Glutamatergic neuron (in vitro differentiated cells): Measurements from ENCODE around the gene PLCE1. TPM values are rescaled to one million over a fixed set of nuclear protein-coding genes. Genes with fewer than 3 reads are reported as not detected.

Experiments used
- DNase-seq: peaks from one replicate; pipeline ENCODE4 v3.0.0; 2022
- H3K27ac Mint-ChIP-seq: one replicate; pipeline ENCODE4 v1.8.0; 2020; ENCODE audit warnings: mild to moderate bottlenecking, mixed read lengths, inconsistent platforms; ENCODE audit not compliant: unreplicated experiment
- H3K27me3 Mint-ChIP-seq: one replicate; pipeline ENCODE4 v1.8.0; 2020; ENCODE audit warnings: mild to moderate bottlenecking, moderate library complexity, mixed read lengths, inconsistent platforms; ENCODE audit not compliant: unreplicated experiment
- H3K36me3 Mint-ChIP-seq: one replicate; pipeline ENCODE4 v1.8.0; 2020; ENCODE audit warnings: mild to moderate bottlenecking, mixed read lengths, inconsistent platforms; ENCODE audit not compliant: unreplicated experiment
- H3K4me1 Mint-ChIP-seq: one replicate; pipeline ENCODE4 v1.8.0; 2020; ENCODE audit warnings: mild to moderate bottlenecking, low read depth, mixed read lengths, inconsistent platforms; ENCODE audit not compliant: unreplicated experiment
- H3K4me3 Mint-ChIP-seq: one replicate; pipeline ENCODE4 v1.8.0; 2020; ENCODE audit warnings: mild to moderate bottlenecking, mixed read lengths, inconsistent platforms; ENCODE audit not compliant: unreplicated experiment
- H3K9me3 Mint-ChIP-seq: one replicate; pipeline ENCODE4 v1.8.0; 2020; ENCODE audit warnings: mild to moderate bottlenecking, moderate library complexity, mixed read lengths, inconsistent platforms; ENCODE audit not compliant: unreplicated experiment
- total RNA-seq: library from RNA; stranded (reverse); fragmentation: NEBNext Ultra II Directional; extraction: Animal tissue kit (Norgen Biotek cat#: 25700); gene quantifications from one replicate; pipeline ENCODE4 v1.2.1, GENCODE V29; 2021; ENCODE audit not compliant: unreplicated experiment
- TF ChIP-seq, protein P1 (sequence below): fragments of 200-600 bp; sonication (generic); IDR thresholded peaks from one replicate; pipeline ENCODE4 v1.5.0; 2021; ENCODE audit not compliant: partially characterized antibody, unreplicated experiment

Gene PLCE1
- total RNA-seq, 1 donor from 2014 or later = 0.25 TPM

DNA sequence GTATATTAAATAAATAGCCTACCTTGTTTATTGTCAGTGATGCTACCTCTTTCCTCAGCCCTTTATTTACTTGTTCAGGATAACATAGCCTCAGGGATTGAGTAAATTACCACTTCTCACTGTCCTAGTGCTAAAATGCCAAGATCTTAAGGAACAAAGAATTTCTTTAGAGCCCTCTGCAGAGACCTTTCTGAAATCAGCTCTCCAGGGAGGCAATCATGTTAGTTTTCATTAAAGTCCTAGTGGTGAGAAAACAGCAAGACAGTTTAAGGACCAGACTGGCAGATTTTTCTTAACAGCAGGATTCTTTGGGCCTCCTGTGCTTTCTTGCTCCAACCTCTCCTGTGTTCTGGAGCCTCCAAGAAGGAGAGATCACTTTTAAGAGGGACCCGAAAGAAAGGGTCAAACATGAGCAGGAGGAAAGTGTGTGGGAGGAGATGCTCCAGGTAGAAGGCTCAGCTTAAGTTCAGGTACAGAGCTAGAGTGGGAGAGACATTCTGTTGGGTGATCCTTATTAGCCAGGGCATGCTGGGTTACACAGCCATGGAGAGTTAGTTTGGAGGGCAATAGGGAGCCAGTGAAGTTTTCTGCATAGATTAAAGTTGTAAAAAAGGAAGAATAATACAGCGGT lies 1.2 kb upstream of the PLCE1 start:
- Mint-ChIP-seq H3K27ac (no peak overlapping the region), H3K9me3 (peaks cover 7% of the 10 kb centered on the region), H3K27me3 (peaks cover 13% of the 10 kb centered on the region), H3K4me1 (peaks cover 6% of the 10 kb centered on the region), H3K4me3 (peak overlapping the region; percentile 84), H3K36me3 (peaks cover 4% of the 10 kb centered on the region)
- DNase-seq = no peak
- TF ChIP-seq, protein P1, sequence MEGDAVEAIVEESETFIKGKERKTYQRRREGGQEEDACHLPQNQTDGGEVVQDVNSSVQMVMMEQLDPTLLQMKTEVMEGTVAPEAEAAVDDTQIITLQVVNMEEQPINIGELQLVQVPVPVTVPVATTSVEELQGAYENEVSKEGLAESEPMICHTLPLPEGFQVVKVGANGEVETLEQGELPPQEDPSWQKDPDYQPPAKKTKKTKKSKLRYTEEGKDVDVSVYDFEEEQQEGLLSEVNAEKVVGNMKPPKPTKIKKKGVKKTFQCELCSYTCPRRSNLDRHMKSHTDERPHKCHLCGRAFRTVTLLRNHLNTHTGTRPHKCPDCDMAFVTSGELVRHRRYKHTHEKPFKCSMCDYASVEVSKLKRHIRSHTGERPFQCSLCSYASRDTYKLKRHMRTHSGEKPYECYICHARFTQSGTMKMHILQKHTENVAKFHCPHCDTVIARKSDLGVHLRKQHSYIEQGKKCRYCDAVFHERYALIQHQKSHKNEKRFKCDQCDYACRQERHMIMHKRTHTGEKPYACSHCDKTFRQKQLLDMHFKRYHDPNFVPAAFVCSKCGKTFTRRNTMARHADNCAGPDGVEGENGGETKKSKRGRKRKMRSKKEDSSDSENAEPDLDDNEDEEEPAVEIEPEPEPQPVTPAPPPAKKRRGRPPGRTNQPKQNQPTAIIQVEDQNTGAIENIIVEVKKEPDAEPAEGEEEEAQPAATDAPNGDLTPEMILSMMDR = peak; percentile 33

DNA sequence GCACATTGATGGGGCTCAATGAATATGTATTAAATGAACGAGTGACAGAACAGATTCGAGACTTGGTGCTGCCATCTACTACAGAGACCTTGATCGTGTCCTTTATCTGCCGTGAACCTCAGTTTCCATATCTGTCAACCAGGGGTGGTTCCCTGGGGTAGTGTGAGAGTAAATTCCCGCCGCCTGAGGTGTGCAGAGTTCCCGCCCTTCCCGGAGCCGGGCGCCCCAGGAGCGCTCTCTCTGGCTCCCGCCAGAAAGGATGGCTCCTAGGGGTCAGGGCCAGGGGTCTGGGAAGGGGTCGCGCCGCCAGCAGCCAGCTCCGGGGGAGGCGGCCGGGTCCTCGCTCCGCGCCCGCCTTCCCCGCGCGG lies 333 bp upstream of the PLCE1 start:
- TF ChIP-seq, protein P1 = no peak
- DNase-seq = no peak
- peaks cover 13% of the 10 kb centered on the region for H3K27me3 Mint-ChIP-seq
- H3K36me3 Mint-ChIP-seq = peaks cover 4% of the 10 kb centered on the region
- H3K27ac Mint-ChIP-seq = no peak overlapping the region
- H3K9me3 Mint-ChIP-seq = peaks cover 7% of the 10 kb centered on the region
- H3K4me1 Mint-ChIP-seq = peaks cover 6% of the 10 kb centered on the region
- peak overlapping the region; percentile 84 for H3K4me3 Mint-ChIP-seq

DNA sequence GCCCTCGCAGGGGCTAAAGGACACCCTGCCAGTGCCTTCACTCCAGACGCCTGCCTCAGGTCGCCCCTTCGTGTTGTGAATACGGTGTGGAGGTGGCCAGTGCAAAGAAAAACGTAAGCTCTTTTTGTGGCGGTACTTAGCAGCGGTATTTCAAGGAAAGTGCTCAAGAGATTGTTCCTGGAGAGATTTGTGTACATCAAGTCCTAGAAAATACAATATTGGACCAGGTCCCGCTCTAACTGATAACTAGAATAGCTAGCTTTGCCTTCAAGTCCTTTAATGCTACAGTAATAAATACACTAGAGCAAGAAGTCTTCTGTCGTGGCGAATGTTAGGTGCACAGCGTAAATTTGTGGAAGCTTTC lies 689 bp downstream of the PLCE1 start:
- Mint-ChIP-seq H3K4me1 (peaks cover 6% of the 10 kb centered on the region), H3K4me3 (peak overlapping the region; percentile 79), H3K27ac (no peak overlapping the region), H3K9me3 (peaks cover 7% of the 10 kb centered on the region), H3K27me3 (peaks cover 13% of the 10 kb centered on the region), H3K36me3 (peaks cover 4% of the 10 kb centered on the region)
- TF ChIP-seq, protein P1 = no peak
- DNase-seq = no peak

DNA sequence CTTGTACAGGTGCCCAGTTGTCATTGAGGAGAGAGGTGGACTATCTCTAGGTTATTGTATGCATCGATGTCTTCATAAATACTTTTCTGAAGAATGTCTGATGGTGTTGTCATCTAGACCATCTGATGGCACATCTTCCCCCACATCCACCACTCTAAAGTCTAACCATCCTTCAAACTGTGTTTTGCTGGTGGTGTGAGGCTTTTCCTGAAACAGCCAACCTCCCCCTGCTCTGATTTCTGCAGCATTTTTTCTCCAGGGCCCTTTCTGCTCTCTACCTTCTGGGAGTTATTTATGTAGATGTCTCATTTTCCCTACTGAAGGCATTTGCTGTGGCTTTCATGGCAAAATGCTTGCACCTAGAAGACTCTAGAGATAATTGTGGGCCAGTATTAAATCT lies 1.5 kb downstream of the PLCE1 start:
- H3K4me1 Mint-ChIP-seq = peaks cover 6% of the 10 kb centered on the region
- H3K27me3 Mint-ChIP-seq = peaks cover 13% of the 10 kb centered on the region
- peak overlapping the region; percentile 33 for H3K4me3 Mint-ChIP-seq

More for the DNA sequence above, 1.5 kb downstream of the PLCE1 start:
- Mint-ChIP-seq H3K36me3 (peaks cover 4% of the 10 kb centered on the region), H3K27ac (no peak overlapping the region), H3K9me3 (peaks cover 7% of the 10 kb centered on the region)
- no peak for DNase-seq
- TF ChIP-seq, protein P1 = no peak
